ENCODE measurements around the gene DYDC2. TPM values are rescaled to one million over a fixed set of nuclear protein-coding genes. Genes with fewer than 3 reads are reported as not detected.

The DYDC2 gene
- total RNA-seq, 1 donor from 2014 or later, result 0.20 TPM

Other genes starting within 250 kb of the DYDC2 start
- 24.0 to 30.3 TPM (median 25.1 TPM) in 3 replicates for gene PLAC9, start 224.1 kb upstream of the DYDC2 start, total RNA-seq
- 215 to 238 TPM (median 226 TPM) in 3 replicates for gene ANXA11, start 151.2 kb upstream of the DYDC2 start, total RNA-seq
- 0.09 to 0.22 TPM (median 0.18 TPM) in 3 replicates for gene MAT1A, start 67.1 kb upstream of the DYDC2 start, total RNA-seq
- not detected in 3 replicates for gene DYDC1, start within 50 bp of the DYDC2 start, total RNA-seq
- gene PRXL2A, start 51.8 kb downstream of the DYDC2 start, total RNA-seq, result 93.9 to 101 TPM (median 97.0 TPM) in 3 replicates
- gene TSPAN14, start 97.5 kb downstream of the DYDC2 start, total RNA-seq, result 106 to 113 TPM (median 109 TPM) in 3 replicates
- 0.27 to 0.29 TPM (median 0.27 TPM) in 3 replicates for gene SH2D4B, start 181.1 kb downstream of the DYDC2 start, total RNA-seq

Measured in mesothelial cell of epicardium (in vitro differentiated cells).